ENCODE measurements around the gene BTN3A1. TPM values are rescaled to one million over a fixed set of nuclear protein-coding genes. Genes with fewer than 3 reads are reported as not detected.

The BTN3A1 gene
- total RNA-seq, result 11.7 and 13.7 TPM in 2 replicates

GRCh38 chr6:26401987-26402658, at the start of gene BTN3A1:
TSS of gene BTN3A1 (plus strand) at chr6:26402275. CDS start at chr6:26405564, 3,289 bp downstream.

GRCh38 chr6:26457806-26458688, 56.0 kb downstream of the BTN3A1 start, which contains the start of gene BTN2A1:
TSS of gene BTN2A1 (plus strand) at chr6:26457955. CDS start at chr6:26458637, 682 bp downstream.

Other genes starting within 250 kb of the BTN3A1 start
- gene BTN3A2, start 37.1 kb upstream of the BTN3A1 start, total RNA-seq, result 18.4 and 20.3 TPM in 2 replicates
- 5.5 and 6.1 TPM in 2 replicates for gene BTN2A2, start 19.2 kb upstream of the BTN3A1 start, total RNA-seq
- 16.2 and 17.1 TPM in 2 replicates for gene BTN3A3, start 38.2 kb downstream of the BTN3A1 start, total RNA-seq
- gene BTN2A1, start 55.7 kb downstream of the BTN3A1 start, total RNA-seq, result 5.3 and 12.5 TPM in 2 replicates
- not detected in 2 replicates for gene BTN1A1, start 98.0 kb downstream of the BTN3A1 start, total RNA-seq
- 64.8 and 69.1 TPM in 2 replicates for gene HMGN4, start 136.1 kb downstream of the BTN3A1 start, total RNA-seq
- 15.0 and 19.6 TPM in 2 replicates for gene ABT1, start 194.7 kb downstream of the BTN3A1 start, total RNA-seq

Measured in epithelial cell of alveolus of lung (primary cell).